Gastroesophageal sphincter (tissue), 4 donors: ENCODE data around the gene TNFRSF6B. TPM values are rescaled to one million over a fixed set of nuclear protein-coding genes. Genes with fewer than 3 reads are reported as not detected.

Experiments used
- ATAC-seq: fragments of 150-250 bp; one replicate; pipeline ENCODE4 v1.9.1; 2016; ENCODE audit warnings: mild to moderate bottlenecking, moderate library complexity
- H3K27ac ChIP-seq, 4 donors: fragments of 200-600 bp; sonication (generic) in 3 of 4; 1 replicate in 3 of 4; 2 replicates in 1 of 4; pipeline ENCODE4 v1.5.1; 2016 to 2019
- H3K27me3 ChIP-seq: fragments of 200-600 bp; sonication (generic); one replicate; pipeline ENCODE4 v1.5.1; 2019
- H3K36me3 ChIP-seq, 2 donors: fragments of 200-600 bp; sonication (generic); one replicate each; pipeline ENCODE4 v1.5.1; 2019; ENCODE audit warnings: control low read depth in 1 of 2
- H3K4me1 ChIP-seq, 3 donors: fragments of 200-600 bp; sonication (generic); 1 replicate in 2 of 3; 2 replicates in 1 of 3; pipeline ENCODE4 v1.5.1; 2016 to 2019; ENCODE audit warnings: control low read depth in 2 of 3
- H3K4me3 ChIP-seq, 2 donors: fragments of 200-600 bp; sonication (generic); one replicate each; pipeline ENCODE4 v1.5.1; 2019; ENCODE audit warnings: mild to moderate bottlenecking in 1 of 2, moderate library complexity in 1 of 2
- H3K9me3 ChIP-seq, 3 donors: fragments of 200-600 bp; sonication (generic); one replicate each; pipeline ENCODE4 v1.5.1; 2017 to 2019; ENCODE audit warnings: control low read depth in 2 of 3
- CTCF ChIP-seq, 4 experiments: fragments of 200-600 bp in 2 of 4; fragments of 450-650 bp in 2 of 4; sonication (generic) in 1 of 4; IDR thresholded peaks; one replicate each; pipeline ENCODE4 v1.5.1; 2017 to 2019; ENCODE audit warnings: antibody characterized with exemption in 4 of 4, mild to moderate bottlenecking in 2 of 4, moderate library complexity in 2 of 4
- EP300 ChIP-seq: sonication (generic); formaldehyde crosslinking; IDR thresholded peaks from one replicate; pipeline ENCODE4 v1.6.1; 2017; ENCODE audit warnings: antibody characterized with exemption, mild to moderate bottlenecking
- POLR2A ChIP-seq, 2 donors: fragments of 450-650 bp; IDR thresholded peaks; one replicate each; pipeline ENCODE4 v1.6.1; 2017; ENCODE audit warnings: antibody characterized with exemption in 2 of 2, mild to moderate bottlenecking in 2 of 2, moderate library complexity in 1 of 2
- POLR2AphosphoS5 ChIP-seq: sonication (generic); formaldehyde crosslinking; IDR thresholded peaks from one replicate; pipeline ENCODE4 v1.6.1; 2017; ENCODE audit warnings: antibody characterized with exemption
- WGBS, 2 donors: methylation state at CpG; one replicate each; pipeline ENCODE4 v1.1.5; 2018; ENCODE audit warnings: low coverage in 1 of 2; 5-methylcytosine and 5-hydroxymethylcytosine counted together
- total RNA-seq, 4 donors: library from RNA; depleted of rRNA; stranded (reverse); fragments of >200 nt; gene quantifications; one replicate each; pipeline ENCODE4 v1.1.0, GENCODE V29; 2016

TNFRSF6B gene
- total RNA-seq, 4 donors from 2014 or later, result 8.9 to 27.8 (median 15.4) TPM

- Histone ChIP-seq H3K4me3 (no peak overlapping the region), H3K27ac (no peak overlapping the region), H3K4me1 (peaks cover 0 to 16% (median 2%) of the 10 kb centered on the region in 3 donors), H3K9me3 (no peaks in the 10 kb centered on the region), H3K36me3 (peaks cover 0 to 53% of the 10 kb centered on the region in 2 donors), H3K27me3 (no peaks in the 10 kb centered on the region)
- WGBS, 2 donors, result 81 to 86% methylated on average over 32 to 34 of the region's 38 CpGs
- TF ChIP-seq EP300 (no peak), CTCF (IDR thresholded peaks at IDR 0.05) (no peak), POLR2AphosphoS5 (no peak), POLR2A (IDR thresholded peaks at IDR 0.05) (no peak)
- ATAC-seq, result no peak
These were observed 36.0 kb downstream of the TNFRSF6B start for GRCh38 chr20:63732118-63733095.

- no peaks in the 10 kb centered on the region for H3K9me3 ChIP-seq
- peaks cover 0 to 21% (median 9%) of the 10 kb centered on the region in 3 donors for H3K4me1 ChIP-seq
- ATAC-seq, result no peak
- no peaks in the 10 kb centered on the region for H3K27me3 ChIP-seq
- H3K27ac ChIP-seq, result no peak overlapping the region
- TF ChIP-seq POLR2A (IDR thresholded peaks at IDR 0.05) (no peak), EP300 (no peak), POLR2AphosphoS5 (no peak), CTCF (IDR thresholded peaks at IDR 0.05) (no peak)
- H3K4me3 ChIP-seq, result no peak overlapping the region
- WGBS, 2 donors, result no CpG with 5 or more reads among the region's 13 CpGs
- H3K36me3 ChIP-seq, result peaks cover 0 to 53% of the 10 kb centered on the region in 2 donors
These were observed 36.7 kb downstream of the TNFRSF6B start for GRCh38 chr20:63733117-63733516.

GRCh38 chr20:63733579-63734081 is 37.2 kb downstream of the TNFRSF6B start:
- H3K9me3 ChIP-seq, result no peaks in the 10 kb centered on the region
- no peak overlapping the region for H3K27ac ChIP-seq
- no peaks in the 10 kb centered on the region for H3K27me3 ChIP-seq
- H3K36me3 ChIP-seq, result peaks cover 0 to 53% of the 10 kb centered on the region in 2 donors
- peaks cover 0 to 21% (median 14%) of the 10 kb centered on the region in 3 donors for H3K4me1 ChIP-seq
- TF ChIP-seq POLR2A (IDR thresholded peaks at IDR 0.05) (no peak), POLR2AphosphoS5 (no peak), EP300 (no peak), CTCF (IDR thresholded peaks at IDR 0.05) (no peak)
- no peak overlapping the region for H3K4me3 ChIP-seq
- ATAC-seq, result no peak
- 95 to 97% methylated on average over 5 to 6 of the region's 18 CpGs for WGBS, 2 donors

GRCh38 chr20:63734111-63734945 is 37.9 kb downstream of the TNFRSF6B start:
- Histone ChIP-seq H3K4me3 (no peak overlapping the region), H3K4me1 (peaks cover 0 to 26% (median 19%) of the 10 kb centered on the region in 3 donors), H3K36me3 (peaks cover 0 to 53% of the 10 kb centered on the region in 2 donors), H3K27ac (no peak overlapping the region), H3K9me3 (no peaks in the 10 kb centered on the region), H3K27me3 (no peaks in the 10 kb centered on the region)
- WGBS, 2 donors, result 79% methylated on average over 8 of the region's 25 CpGs; no CpG with 5 or more reads in 1 of the 2 donors
- no peak for ATAC-seq
- TF ChIP-seq POLR2A (IDR thresholded peaks at IDR 0.05), result no peak
